Peyer's patch (tissue), 4 donors: ENCODE measurements around the gene PROSER3. TPM values are rescaled to one million over a fixed set of nuclear protein-coding genes. Genes with fewer than 3 reads are reported as not detected.
A peak's percentile ranks its signal among the peaks of the same experiment; 100 is the strongest.

Experiments
- DNase-seq, 3 donors: peaks; one replicate each; pipeline ENCODE4 v3.0.0-alpha.2; 2017 to 2019
- H3K27ac ChIP-seq, 4 donors: fragments of 200-600 bp; sonication (generic); one replicate each; pipeline ENCODE4 v1.5.1; 2016 to 2019
- H3K27me3 ChIP-seq, 2 donors: fragments of 200-600 bp; sonication (generic); one replicate each; pipeline ENCODE4 v1.5.1; 2019
- H3K36me3 ChIP-seq, 3 donors: fragments of 200-600 bp; sonication (generic); one replicate each; pipeline ENCODE4 v1.5.1; 2016 to 2019
- H3K4me1 ChIP-seq, 4 donors: fragments of 200-600 bp; sonication (generic); one replicate each; pipeline ENCODE4 v1.5.1; 2016 to 2019
- H3K4me3 ChIP-seq, 4 donors: fragments of 200-600 bp; sonication (generic); 1 replicate in 3 of 4; 2 replicates in 1 of 4; pipeline ENCODE4 v1.5.1; 2016 to 2019; ENCODE audit warnings: mild to moderate bottlenecking in 1 of 4
- H3K9me3 ChIP-seq, 4 donors: fragments of 200-600 bp; sonication (generic); one replicate each; pipeline ENCODE4 v1.5.1; 2016 to 2019; ENCODE audit warnings: mild to moderate bottlenecking in 1 of 4
- CTCF ChIP-seq, 6 experiments: fragments of 450-650 bp in 4 of 6; fragments of 200-600 bp in 2 of 6; sonication (generic) in 1 of 6; IDR thresholded peaks; one replicate each; pipeline ENCODE4 v1.5.1; 2017 to 2019; ENCODE audit warnings: antibody characterized with exemption in 6 of 6, mild to moderate bottlenecking in 3 of 6, moderate library complexity in 1 of 6
- POLR2A ChIP-seq, 2 donors: fragments of 450-650 bp; IDR thresholded peaks; one replicate each; pipeline ENCODE4 v1.5.1; 2017; ENCODE audit warnings: antibody characterized with exemption in 2 of 2, mild to moderate bottlenecking in 2 of 2, moderate library complexity in 2 of 2
- total RNA-seq, 4 donors: library from RNA; depleted of rRNA; stranded (reverse); fragments of >200 nt; gene quantifications; one replicate each; pipeline ENCODE4 v1.1.0, GENCODE V29; 2016

The PROSER3 gene
- total RNA-seq, 4 donors from 2014 or later: 6.0 to 36.8 (median 27.2) TPM

- Histone ChIP-seq H3K9me3 (no peaks in the 10 kb centered on the region), H3K27ac (no peak overlapping the region), H3K27me3 (no peaks in the 10 kb centered on the region), H3K4me3 (peak overlapping the region in 2 of 4 donors; percentile 5 to 20), H3K4me1 (no peaks in the 10 kb centered on the region), H3K36me3 (no peaks in the 10 kb centered on the region)
- DNase-seq: no peak
- TF ChIP-seq CTCF (IDR thresholded peaks at IDR 0.05): no peak
- TF ChIP-seq POLR2A (IDR thresholded peaks at IDR 0.05): no peak
Observed at GRCh38 chr19:35797663-35798062, 39.7 kb downstream of the PROSER3 start.

DNA sequence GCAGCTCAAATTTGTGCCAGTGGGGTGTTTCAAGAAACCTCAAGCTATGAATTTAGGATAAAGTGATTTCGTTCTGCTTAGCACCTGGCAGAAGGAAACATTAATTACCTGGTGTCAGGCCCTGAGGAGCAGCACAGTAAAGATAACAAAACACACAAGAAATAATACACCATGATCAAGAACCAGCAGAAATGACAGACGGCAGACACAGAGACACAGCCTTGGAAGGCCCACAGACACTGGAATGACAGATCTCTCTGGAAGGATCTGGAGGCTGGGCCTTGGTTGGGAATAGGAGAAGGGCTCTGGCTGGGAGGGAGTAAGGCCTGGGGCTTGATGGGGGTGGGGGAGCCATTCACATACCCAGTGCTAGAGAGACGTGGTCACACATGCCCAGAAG is 43.9 kb downstream of the PROSER3 start:
- H3K27me3 ChIP-seq: no peaks in the 10 kb centered on the region
- no peak for DNase-seq
- H3K4me3 ChIP-seq: no peak overlapping the region
- no peaks in the 10 kb centered on the region for H3K9me3 ChIP-seq
- no peaks in the 10 kb centered on the region for H3K36me3 ChIP-seq
- no peak for TF ChIP-seq CTCF (IDR thresholded peaks at IDR 0.05)
- no peak for TF ChIP-seq POLR2A (IDR thresholded peaks at IDR 0.05)
- H3K4me1 ChIP-seq: no peaks in the 10 kb centered on the region
- no peak overlapping the region for H3K27ac ChIP-seq

DNA sequence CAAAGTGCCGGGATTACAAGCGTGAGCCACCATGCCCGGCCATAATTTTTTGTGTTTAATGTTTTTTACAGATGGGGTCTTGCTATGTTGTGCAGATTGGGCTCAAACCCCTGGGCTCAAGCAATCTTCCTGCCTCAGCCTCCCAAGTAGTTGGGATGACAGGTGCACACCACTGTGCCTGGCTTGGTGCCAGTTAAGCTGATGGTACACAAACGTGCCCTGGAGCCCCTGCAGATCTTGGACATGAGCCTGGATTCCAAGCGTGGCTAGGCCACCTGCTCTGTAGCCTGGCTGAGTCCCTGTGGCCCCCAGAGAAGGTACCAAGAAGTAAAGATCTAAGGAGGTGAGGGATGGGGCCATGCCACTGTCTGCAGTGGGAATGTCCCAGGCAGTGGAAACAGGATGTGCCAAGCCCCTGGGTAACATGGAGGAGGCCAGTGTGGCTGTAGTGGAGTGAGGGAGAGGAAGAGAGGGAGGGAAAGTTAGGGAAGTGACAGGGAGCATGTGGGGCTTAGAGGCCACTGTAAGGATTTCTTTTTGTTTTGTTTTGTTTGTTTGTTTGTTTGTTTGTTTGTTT is 47.6 kb downstream of the PROSER3 start:
- no peaks in the 10 kb centered on the region for H3K36me3 ChIP-seq
- DNase-seq: no peak
- no peaks in the 10 kb centered on the region for H3K4me1 ChIP-seq
- no peaks in the 10 kb centered on the region for H3K27me3 ChIP-seq
- TF ChIP-seq POLR2A (IDR thresholded peaks at IDR 0.05) (no peak), CTCF (IDR thresholded peaks at IDR 0.05) (no peak)
- H3K27ac ChIP-seq: no peak overlapping the region
- no peaks in the 10 kb centered on the region for H3K9me3 ChIP-seq
- no peak overlapping the region for H3K4me3 ChIP-seq

DNA sequence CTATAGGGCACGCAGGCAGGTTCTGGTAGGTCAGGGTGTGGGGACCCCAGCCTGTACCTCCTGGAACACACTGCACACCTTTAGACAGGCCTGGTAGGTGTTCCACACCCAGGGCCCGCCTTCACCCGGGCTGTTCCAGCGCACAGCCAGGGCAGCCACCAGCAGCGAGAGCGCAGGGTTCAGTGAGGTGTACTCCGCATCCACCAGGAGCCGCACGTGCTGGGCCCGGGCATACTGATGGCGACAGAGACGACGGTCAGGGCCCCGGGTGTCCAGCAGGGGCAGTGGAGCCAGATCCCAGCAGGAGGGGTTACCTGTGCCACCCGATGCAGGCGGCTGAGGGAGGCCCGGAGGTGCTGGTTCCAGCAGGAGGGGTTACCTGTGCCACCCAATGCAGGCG is 48.6 kb downstream of the PROSER3 start:
- TF ChIP-seq POLR2A (IDR thresholded peaks at IDR 0.05) (no peak), CTCF (IDR thresholded peaks at IDR 0.05) (no peak)
- H3K9me3 ChIP-seq: no peaks in the 10 kb centered on the region
- no peaks in the 10 kb centered on the region for H3K36me3 ChIP-seq
- H3K27me3 ChIP-seq: no peaks in the 10 kb centered on the region
- DNase-seq: no peak
- no peak overlapping the region for H3K4me3 ChIP-seq
- H3K27ac ChIP-seq: no peak overlapping the region
- H3K4me1 ChIP-seq: no peaks in the 10 kb centered on the region

DNA sequence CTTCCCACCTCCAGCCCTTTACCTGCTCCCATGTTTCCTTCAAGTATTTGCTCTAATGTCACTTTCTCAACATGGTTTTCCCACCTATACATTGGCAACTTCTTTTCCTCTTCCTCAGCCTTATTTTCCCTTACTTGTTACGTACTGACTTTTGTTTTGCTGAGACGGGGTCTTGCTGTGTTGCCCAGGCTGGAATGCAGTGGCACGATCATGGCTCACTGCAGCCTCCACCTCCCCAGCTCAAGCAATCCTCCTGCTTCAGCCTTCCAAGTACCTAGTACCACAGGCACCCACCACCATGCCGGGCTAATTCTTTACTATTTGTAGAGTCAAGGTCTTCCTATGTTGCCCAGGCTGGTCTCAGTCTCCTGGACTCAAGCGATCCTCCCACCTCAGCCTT is 49.7 kb downstream of the PROSER3 start:
- no peaks in the 10 kb centered on the region for H3K36me3 ChIP-seq
- H3K4me1 ChIP-seq: no peaks in the 10 kb centered on the region
- no peak for DNase-seq
- H3K9me3 ChIP-seq: no peaks in the 10 kb centered on the region
- H3K4me3 ChIP-seq: no peak overlapping the region
- no peaks in the 10 kb centered on the region for H3K27me3 ChIP-seq
- TF ChIP-seq CTCF (IDR thresholded peaks at IDR 0.05) (no peak), POLR2A (IDR thresholded peaks at IDR 0.05) (no peak)
- H3K27ac ChIP-seq: no peak overlapping the region
